Keratinocyte (primary cell): Measurements from ENCODE around the gene OR1D5.

Experiments used
- EZH2 ChIP-seq: IDR thresholded peaks from one replicate; pipeline ENCODE4 v1.6.1; 2012; ENCODE audit warnings: inconsistent platforms, mild to moderate bottlenecking, low read length, moderate library complexity
- TF ChIP-seq, protein P1 (sequence below), 3 experiments: IDR thresholded peaks in 1 of 3; conservative IDR thresholded peaks in 1 of 3; optimal IDR thresholded peaks in 1 of 3; 2 replicates in 2 of 3; 3 replicates in 1 of 3; pipeline versions ENCODE3 to v1.5.1; 2011; ENCODE audit warnings: low read length in 3 of 3, mild to moderate bottlenecking in 3 of 3, moderate library complexity in 2 of 3, control low read depth in 1 of 3, inconsistent platforms in 1 of 3; ENCODE audit not compliant: insufficient read depth in 2 of 3; ENCODE audit errors: extremely low read depth in 1 of 3

DNA sequence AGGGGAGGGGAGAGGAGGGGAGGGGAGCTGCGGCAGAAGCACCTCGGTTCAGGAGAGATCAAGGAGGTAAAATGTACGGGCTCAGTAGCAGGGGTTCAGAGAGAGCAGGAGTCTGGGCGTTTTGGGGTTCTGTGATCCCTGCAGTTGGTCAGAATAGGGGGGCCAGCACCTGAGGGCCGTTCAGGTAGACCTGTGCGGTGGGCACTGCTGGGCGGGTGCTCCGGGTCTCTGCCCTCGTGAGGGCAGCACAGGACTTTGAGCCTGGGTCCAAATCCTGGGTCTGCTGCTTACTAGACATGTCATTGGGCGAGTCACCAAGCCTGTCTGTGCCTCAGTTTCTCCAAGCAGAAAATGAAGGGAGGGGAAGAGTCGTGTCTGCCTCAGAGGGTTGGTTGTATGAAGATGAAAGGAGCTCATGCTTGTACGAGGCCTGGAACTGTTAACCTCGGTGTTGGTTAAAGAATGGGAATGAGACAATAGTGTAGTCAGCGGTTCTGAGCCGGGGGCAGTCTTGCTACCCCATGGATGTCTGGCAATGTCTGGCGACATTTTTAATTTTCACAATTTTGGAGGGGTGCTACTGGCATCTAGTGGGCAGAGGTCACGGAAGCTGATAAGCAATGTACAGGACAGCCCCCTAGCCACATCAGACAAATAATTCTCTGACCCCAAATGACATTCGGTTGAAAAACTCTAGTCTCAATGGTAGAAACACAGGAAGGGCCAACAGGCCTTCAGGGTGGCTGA lies 35.4 kb downstream of the OR1D5 start:
- no peak for TF ChIP-seq EZH2
- TF ChIP-seq, protein P1, sequence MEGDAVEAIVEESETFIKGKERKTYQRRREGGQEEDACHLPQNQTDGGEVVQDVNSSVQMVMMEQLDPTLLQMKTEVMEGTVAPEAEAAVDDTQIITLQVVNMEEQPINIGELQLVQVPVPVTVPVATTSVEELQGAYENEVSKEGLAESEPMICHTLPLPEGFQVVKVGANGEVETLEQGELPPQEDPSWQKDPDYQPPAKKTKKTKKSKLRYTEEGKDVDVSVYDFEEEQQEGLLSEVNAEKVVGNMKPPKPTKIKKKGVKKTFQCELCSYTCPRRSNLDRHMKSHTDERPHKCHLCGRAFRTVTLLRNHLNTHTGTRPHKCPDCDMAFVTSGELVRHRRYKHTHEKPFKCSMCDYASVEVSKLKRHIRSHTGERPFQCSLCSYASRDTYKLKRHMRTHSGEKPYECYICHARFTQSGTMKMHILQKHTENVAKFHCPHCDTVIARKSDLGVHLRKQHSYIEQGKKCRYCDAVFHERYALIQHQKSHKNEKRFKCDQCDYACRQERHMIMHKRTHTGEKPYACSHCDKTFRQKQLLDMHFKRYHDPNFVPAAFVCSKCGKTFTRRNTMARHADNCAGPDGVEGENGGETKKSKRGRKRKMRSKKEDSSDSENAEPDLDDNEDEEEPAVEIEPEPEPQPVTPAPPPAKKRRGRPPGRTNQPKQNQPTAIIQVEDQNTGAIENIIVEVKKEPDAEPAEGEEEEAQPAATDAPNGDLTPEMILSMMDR (optimal IDR thresholded peaks at IDR 0.05 in 1 of 3, IDR thresholded peaks at IDR 0.05 in 1 of 3, conservative IDR thresholded peaks at IDR 0.05 in 1 of 3; ENCODE audit: extremely low read depth in 1 of 3, insufficient read depth in 2 of 3, low read length in 3 of 3) = no peak
